ENCODE measurements around the gene TBX21.

TBX21 gene

DNA sequence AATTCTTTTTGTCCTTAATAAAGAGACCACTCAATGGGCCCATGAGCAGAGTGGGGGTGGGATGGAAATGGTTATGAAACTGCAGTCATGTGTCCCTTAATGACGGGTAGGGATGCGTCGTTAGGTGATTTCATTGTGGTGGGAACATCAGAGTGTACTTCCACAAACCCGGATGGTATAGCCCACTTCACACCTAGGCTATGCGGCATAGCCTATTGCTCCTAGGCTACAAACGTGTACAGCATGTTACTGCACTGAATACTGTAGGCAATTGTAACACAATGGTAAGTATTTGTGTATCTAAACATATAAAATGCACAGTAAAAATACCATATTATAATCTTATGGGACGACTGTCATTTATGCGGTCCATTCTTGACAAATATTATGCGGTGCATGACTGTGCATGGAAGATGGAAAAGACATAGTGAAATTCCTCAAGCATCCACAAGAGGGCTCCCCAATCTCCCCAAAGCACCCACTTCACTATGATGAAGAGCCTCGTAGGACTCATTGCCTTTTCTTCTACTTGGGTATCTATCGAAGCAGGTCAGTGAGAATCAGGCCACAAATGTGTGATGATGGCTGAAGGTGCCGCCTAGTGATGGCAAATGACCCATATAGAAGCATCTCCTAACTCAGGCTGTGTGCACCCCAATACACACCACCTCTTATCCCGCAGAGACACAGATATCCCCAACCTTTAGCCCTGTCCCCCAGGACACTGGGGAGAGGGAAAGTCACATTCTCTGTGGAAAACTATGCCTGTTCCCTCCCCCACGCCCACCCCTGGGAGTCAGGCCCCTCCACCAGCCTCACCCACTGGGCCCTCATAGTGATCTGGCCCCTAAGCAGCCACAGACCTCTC is 43.5 kb downstream of the TBX21 start:
- peak; percentile 27 for DNase-seq

- DNase-seq = no peak
These were observed 45.2 kb downstream of the TBX21 start for GRCh38 chr17:47778184-47778635.

GRCh38 chr17:47781397-47781796 is 48.4 kb downstream of the TBX21 start:
- DNase-seq = no peak

GRCh38 chr17:47785538-47786123 is 52.6 kb downstream of the TBX21 start:
- DNase-seq = no peak

- peak; percentile 58 for DNase-seq
These were observed 56.9 kb downstream of the TBX21 start for GRCh38 chr17:47789611-47790561.

DNA sequence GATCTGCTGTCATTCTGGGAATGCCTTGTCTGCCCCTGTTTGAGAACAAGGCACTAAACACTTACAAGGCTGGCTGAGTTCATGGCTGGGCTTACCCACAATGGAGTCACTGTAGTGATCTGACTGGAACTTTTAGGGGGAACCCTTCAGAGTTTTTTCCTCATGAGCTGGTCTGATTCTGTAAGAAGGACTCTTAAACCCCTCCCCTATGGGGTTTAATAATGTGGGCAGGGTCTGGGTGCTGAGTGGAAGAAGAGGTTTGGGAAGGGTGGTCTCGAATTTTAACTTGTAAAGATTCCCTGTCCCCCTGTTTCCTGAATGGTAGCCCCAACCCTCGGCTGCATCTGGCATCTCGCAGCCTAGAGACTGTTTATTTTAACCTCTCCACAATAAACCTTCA is 58.0 kb downstream of the TBX21 start:
- DNase-seq = no peak

- DNase-seq = no peak
These were observed 59.4 kb downstream of the TBX21 start for GRCh38 chr17:47792457-47792856.

DNA sequence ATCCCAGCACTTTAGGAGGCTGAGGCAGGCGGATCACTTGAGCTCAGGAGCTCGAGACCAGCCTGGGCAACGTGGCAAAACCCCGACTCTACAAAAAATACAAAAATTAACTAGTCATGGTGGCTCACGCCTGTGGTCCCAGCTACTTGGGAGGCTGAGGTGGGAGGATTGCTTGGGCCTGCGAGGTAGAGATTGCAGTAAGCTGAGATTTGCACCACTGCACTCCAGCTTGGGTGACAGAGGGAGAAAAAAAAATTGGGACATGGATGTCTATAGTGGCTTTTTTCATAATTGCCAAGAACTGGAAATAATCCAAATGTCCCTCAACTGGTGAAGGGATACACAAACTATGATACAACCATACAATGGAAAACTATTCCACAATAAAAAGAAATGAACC is 59.9 kb downstream of the TBX21 start:
- DNase-seq = no peak

Data from activated naive CD4-positive, alpha-beta T cell treated with anti-CD3 and anti-CD28 coated beads, Interleukin-2, amount 50 U/mL, for 16 hours (primary cell).